HepG2 (cell line): ENCODE results near the gene CAMK2G. TPM values are rescaled to one million over a fixed set of nuclear protein-coding genes. Genes with fewer than 3 reads are reported as not detected.
A peak's percentile ranks its signal among the peaks of the same experiment; 100 is the strongest.

ENCODE experiments used
- DNMT3B ChIP-seq: conservative IDR thresholded peaks from 2 replicates; pipeline ENCODE4 v1.6.1; 2016; ENCODE audit warnings: missing biosample characterization, control low read depth
- DPF2 ChIP-seq: sonication (generic); formaldehyde crosslinking; IDR thresholded peaks from 2 replicates; pipeline ENCODE4 v1.4.0; 2020; ENCODE audit warnings: mild to moderate bottlenecking, low read depth, missing genetic modification reagents, borderline replicate concordance
- KDM4B ChIP-seq: sonication (generic); formaldehyde crosslinking; IDR thresholded peaks from 2 replicates; pipeline ENCODE4 v1.4.0; 2020; ENCODE audit warnings: missing genetic modification reagents
- KLF16 ChIP-seq, 2 experiments: sonication (generic) in 1 of 2; formaldehyde crosslinking in 1 of 2; IDR thresholded peaks; 2 replicates each; pipeline versions ENCODE4 v1.6.1 to v1.8.0; 2016 to 2023; ENCODE audit warnings: missing genetic modification reagents in 2 of 2, missing compliant biosample characterization in 1 of 2
- NFIB ChIP-seq: sonication (generic); formaldehyde crosslinking; IDR thresholded peaks from 2 replicates; pipeline ENCODE4 v1.9.0; 2021; ENCODE audit warnings: missing genetic modification reagents, mild to moderate bottlenecking, borderline replicate concordance
- NFIC ChIP-seq: IDR thresholded peaks from 2 replicates; pipeline ENCODE4 v1.6.1; 2012; ENCODE audit warnings: mild to moderate bottlenecking, low read length, inconsistent platforms
- PAWR ChIP-seq: sonication (generic); formaldehyde crosslinking; IDR thresholded peaks from 2 replicates; pipeline ENCODE4 v1.4.0; 2020; ENCODE audit warnings: missing genetic modification reagents, mild to moderate bottlenecking, borderline replicate concordance
- RARG ChIP-seq: sonication (generic); formaldehyde crosslinking; IDR thresholded peaks from 2 replicates; pipeline ENCODE4 v1.4.0; 2020; ENCODE audit warnings: low read depth, mild to moderate bottlenecking, missing genetic modification reagents
- ZEB1 ChIP-seq: IDR thresholded peaks from 2 replicates; pipeline ENCODE4 v1.6.1; 2012; ENCODE audit warnings: mild to moderate bottlenecking, low read depth, inconsistent platforms; ENCODE audit not compliant: insufficient replicate concordance
- ZFP41 ChIP-seq: sonication (generic); formaldehyde crosslinking; IDR thresholded peaks from 2 replicates; pipeline ENCODE4 v1.4.0; 2020; ENCODE audit warnings: mild to moderate bottlenecking, missing genetic modification reagents, borderline replicate concordance
- ZFP90 ChIP-seq: sonication (generic); formaldehyde crosslinking; IDR thresholded peaks from 2 replicates; pipeline ENCODE4 v1.8.0; 2022; ENCODE audit warnings: missing genetic modification reagents, mild to moderate bottlenecking, inconsistent platforms, borderline replicate concordance
- ZMAT3 ChIP-seq: sonication (generic); formaldehyde crosslinking; conservative IDR thresholded peaks from 2 replicates; pipeline ENCODE4 v1.7.0; 2021; ENCODE audit warnings: missing genetic modification reagents
- ZNF224 ChIP-seq: sonication (generic); formaldehyde crosslinking; IDR thresholded peaks from 2 replicates; pipeline ENCODE4 v1.5.0; 2020; ENCODE audit warnings: mild to moderate bottlenecking, missing genetic modification reagents
- polyA plus RNA-seq, 8 experiments: library from polyadenylated mRNA; depleted of rRNA in 3 of 8; stranded (reverse) in 7 of 8; unstranded in 1 of 8; fragments of >200 nt; fragmentation: Illumina TruSeq in 4 of 8; extraction: Trizol in 4 of 8; gene quantifications; 2 replicates each; pipeline versions ENCODE4 v1.2.1 to v1.2.3, GENCODE V29; 2011 to 2016; ENCODE audit warnings: low read depth in 4 of 8, missing spikeins in 1 of 8, mixed read lengths in 1 of 8; ENCODE audit not compliant: insufficient read depth in 1 of 8
- total RNA-seq, 5 experiments: library from RNA; depleted of rRNA; stranded (reverse); fragments of >200 nt; fragmentation: Illumina TruSeq; extraction: Trizol; gene quantifications; 2 replicates each; pipeline ENCODE4 v1.2.3, GENCODE V29; 2016; ENCODE audit warnings: low read depth in 1 of 5
- TF ChIP-seq, protein P1 (sequence below): sonication (generic); formaldehyde crosslinking; IDR thresholded peaks from 2 replicates; pipeline ENCODE4 v1.8.1; 2022; ENCODE audit warnings: mild to moderate bottlenecking, missing genetic modification reagents
- TF ChIP-seq, protein P2 (sequence below): sonication (generic); formaldehyde crosslinking; conservative IDR thresholded peaks from 2 replicates; pipeline ENCODE4 v1.5.0; 2020; ENCODE audit warnings: missing genetic modification reagents
- TF ChIP-seq, protein P3 (sequence below): IDR thresholded peaks from 2 replicates; pipeline ENCODE4 v1.6.1; 2016; ENCODE audit warnings: low read depth, control low read depth
- TF ChIP-seq, protein P4 (sequence below): conservative IDR thresholded peaks from 2 replicates; pipeline ENCODE4 v1.6.1; 2018; ENCODE audit warnings: missing genetic modification reagents
- TF ChIP-seq, protein P5 (sequence below): sonication (generic); formaldehyde crosslinking; IDR thresholded peaks from 2 replicates; pipeline ENCODE4 v1.8.0; 2022; ENCODE audit warnings: mild to moderate bottlenecking, missing genetic modification reagents, borderline replicate concordance
- TF ChIP-seq, protein P6 (sequence below): sonication (generic); formaldehyde crosslinking; IDR thresholded peaks from 2 replicates; pipeline ENCODE4 v1.4.0; 2020; ENCODE audit warnings: missing genetic modification reagents

CAMK2G gene
- total and polyA plus RNA-seq, 2 of the 13 experiments (the other 11 are each of a cell fraction or from before 2014, with no cell fraction given), result 15.9 to 18.8 TPM

DNA sequence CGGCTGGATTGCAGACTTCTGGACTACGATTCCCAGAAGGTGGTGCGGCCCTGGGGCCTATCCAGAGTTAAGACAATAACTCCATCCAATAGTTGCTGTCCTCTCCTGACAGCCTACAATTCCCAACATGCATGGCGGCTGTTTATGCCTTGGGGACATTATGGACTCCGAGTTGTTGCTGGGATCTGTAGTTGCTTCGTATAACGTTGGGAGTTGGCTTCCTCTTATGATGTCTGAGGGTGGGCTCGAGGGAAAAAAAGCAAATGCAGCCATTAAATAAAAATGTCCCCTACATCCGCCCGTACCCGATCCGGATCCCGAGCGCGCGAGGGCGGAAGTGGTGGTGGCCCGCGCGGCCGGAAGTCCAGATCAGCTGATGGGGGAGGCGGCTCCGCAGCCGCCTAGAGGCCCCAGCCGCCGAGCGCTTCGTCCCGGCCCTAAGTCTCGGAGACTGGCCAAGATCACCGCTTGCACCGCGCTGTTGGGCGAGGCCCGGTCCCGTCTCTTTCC, 89.1 kb downstream of the CAMK2G start, which contains the start of gene ZSWIM8 (continued):
- no peak for TF ChIP-seq NFIB (CRISPR knock-in tag)
- TF ChIP-seq, protein P1, sequence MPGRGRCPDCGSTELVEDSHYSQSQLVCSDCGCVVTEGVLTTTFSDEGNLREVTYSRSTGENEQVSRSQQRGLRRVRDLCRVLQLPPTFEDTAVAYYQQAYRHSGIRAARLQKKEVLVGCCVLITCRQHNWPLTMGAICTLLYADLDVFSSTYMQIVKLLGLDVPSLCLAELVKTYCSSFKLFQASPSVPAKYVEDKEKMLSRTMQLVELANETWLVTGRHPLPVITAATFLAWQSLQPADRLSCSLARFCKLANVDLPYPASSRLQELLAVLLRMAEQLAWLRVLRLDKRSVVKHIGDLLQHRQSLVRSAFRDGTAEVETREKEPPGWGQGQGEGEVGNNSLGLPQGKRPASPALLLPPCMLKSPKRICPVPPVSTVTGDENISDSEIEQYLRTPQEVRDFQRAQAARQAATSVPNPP (CRISPR knock-in tag), result no peak
- no peak for TF ChIP-seq DNMT3B (CRISPR knock-in tag)
- no peak for TF ChIP-seq DPF2 (CRISPR knock-in tag)
- TF ChIP-seq, protein P2, sequence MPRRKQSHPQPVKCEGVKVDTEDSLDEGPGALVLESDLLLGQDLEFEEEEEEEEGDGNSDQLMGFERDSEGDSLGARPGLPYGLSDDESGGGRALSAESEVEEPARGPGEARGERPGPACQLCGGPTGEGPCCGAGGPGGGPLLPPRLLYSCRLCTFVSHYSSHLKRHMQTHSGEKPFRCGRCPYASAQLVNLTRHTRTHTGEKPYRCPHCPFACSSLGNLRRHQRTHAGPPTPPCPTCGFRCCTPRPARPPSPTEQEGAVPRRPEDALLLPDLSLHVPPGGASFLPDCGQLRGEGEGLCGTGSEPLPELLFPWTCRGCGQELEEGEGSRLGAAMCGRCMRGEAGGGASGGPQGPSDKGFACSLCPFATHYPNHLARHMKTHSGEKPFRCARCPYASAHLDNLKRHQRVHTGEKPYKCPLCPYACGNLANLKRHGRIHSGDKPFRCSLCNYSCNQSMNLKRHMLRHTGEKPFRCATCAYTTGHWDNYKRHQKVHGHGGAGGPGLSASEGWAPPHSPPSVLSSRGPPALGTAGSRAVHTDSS, result no peak
- no peak for TF ChIP-seq KDM4B (CRISPR knock-in tag)
- TF ChIP-seq ZMAT3 (CRISPR knock-in tag), result no peak
- no peak for TF ChIP-seq ZFP41 (CRISPR knock-in tag)
- TF ChIP-seq RARG (CRISPR knock-in tag), result no peak
- TF ChIP-seq, protein P3, sequence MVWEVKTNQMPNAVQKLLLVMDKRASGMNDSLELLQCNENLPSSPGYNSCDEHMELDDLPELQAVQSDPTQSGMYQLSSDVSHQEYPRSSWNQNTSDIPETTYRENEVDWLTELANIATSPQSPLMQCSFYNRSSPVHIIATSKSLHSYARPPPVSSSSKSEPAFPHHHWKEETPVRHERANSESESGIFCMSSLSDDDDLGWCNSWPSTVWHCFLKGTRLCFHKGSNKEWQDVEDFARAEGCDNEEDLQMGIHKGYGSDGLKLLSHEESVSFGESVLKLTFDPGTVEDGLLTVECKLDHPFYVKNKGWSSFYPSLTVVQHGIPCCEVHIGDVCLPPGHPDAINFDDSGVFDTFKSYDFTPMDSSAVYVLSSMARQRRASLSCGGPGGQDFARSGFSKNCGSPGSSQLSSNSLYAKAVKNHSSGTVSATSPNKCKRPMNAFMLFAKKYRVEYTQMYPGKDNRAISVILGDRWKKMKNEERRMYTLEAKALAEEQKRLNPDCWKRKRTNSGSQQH (CRISPR knock-in tag), result no peak
- TF ChIP-seq ZEB1, result no peak
- TF ChIP-seq, protein P4, sequence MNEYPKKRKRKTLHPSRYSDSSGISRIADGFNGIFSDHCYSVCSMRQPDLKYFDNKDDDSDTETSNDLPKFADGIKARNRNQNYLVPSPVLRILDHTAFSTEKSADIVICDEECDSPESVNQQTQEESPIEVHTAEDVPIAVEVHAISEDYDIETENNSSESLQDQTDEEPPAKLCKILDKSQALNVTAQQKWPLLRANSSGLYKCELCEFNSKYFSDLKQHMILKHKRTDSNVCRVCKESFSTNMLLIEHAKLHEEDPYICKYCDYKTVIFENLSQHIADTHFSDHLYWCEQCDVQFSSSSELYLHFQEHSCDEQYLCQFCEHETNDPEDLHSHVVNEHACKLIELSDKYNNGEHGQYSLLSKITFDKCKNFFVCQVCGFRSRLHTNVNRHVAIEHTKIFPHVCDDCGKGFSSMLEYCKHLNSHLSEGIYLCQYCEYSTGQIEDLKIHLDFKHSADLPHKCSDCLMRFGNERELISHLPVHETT (CRISPR knock-in tag), result no peak
- no peak for TF ChIP-seq ZNF224 (CRISPR knock-in tag)
- TF ChIP-seq, protein P5, sequence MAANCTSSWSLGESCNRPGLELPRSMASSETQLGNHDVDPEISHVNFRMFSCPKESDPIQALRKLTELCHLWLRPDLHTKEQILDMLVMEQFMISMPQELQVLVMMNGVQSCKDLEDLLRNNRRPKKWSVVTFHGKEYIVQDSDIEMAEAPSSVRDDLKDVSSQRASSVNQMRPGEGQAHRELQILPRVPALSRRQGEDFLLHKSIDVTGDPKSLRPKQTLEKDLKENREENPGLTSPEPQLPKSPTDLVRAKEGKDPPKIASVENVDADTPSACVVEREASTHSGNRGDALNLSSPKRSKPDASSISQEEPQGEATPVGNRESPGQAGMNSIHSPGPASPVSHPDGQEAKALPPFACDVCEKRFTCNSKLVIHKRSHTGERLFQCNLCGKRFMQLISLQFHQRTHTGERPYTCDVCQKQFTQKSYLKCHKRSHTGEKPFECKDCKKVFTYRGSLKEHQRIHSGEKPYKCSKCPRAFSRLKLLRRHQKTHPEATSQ (CRISPR knock-in tag), result no peak
- TF ChIP-seq, protein P6, sequence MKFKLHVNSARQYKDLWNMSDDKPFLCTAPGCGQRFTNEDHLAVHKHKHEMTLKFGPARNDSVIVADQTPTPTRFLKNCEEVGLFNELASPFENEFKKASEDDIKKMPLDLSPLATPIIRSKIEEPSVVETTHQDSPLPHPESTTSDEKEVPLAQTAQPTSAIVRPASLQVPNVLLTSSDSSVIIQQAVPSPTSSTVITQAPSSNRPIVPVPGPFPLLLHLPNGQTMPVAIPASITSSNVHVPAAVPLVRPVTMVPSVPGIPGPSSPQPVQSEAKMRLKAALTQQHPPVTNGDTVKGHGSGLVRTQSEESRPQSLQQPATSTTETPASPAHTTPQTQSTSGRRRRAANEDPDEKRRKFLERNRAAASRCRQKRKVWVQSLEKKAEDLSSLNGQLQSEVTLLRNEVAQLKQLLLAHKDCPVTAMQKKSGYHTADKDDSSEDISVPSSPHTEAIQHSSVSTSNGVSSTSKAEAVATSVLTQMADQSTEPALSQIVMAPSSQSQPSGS (CRISPR knock-in tag), result no peak; the same call in 1 of the 2 replicates
- peak in 1 of 2 experiments; percentile 63; a peak in 1 of 4 replicates for TF ChIP-seq KLF16 (CRISPR knock-in tag; IDR thresholded peaks at IDR 0.05)
- no peak; the same call in 1 of the 2 replicates for TF ChIP-seq ZFP90
- TF ChIP-seq PAWR, result no peak
- no peak for TF ChIP-seq NFIC
